Fibroblast of skin of left biceps (primary cell): ENCODE measurements around the gene SLC16A10.
"Not testable (repeated sequence)": the region's sequence is repeated elsewhere in the genome, so short reads cannot be mapped to it uniquely, and the experiment has no call there.

Experiments used
- DNase-seq, 2 experiments: peaks; one replicate each; pipeline ENCODE4 v3.0.0-alpha.2; 2013; ENCODE audit warnings: low read depth in 2 of 2

Gene SLC16A10

GRCh38 chr6:111087106-111087835 is at the start of gene SLC16A10:
Gene SLC16A10, plus strand, starts transcription at chr6:111087503. Its CDS starts 250 bp downstream, at chr6:111087753.
- peak in 1 of 2 experiments; percentile 2 for DNase-seq

- DNase-seq: no peak
Measured at GRCh38 chr6:111038534-111039252, 48.6 kb upstream of the SLC16A10 start.

GRCh38 chr6:111041917-111042316 is 45.4 kb upstream of the SLC16A10 start:
- no peak for DNase-seq

GRCh38 chr6:111047244-111047643 is 40.1 kb upstream of the SLC16A10 start:
- DNase-seq: no peak

- DNase-seq: no peak
Measured at GRCh38 chr6:111050261-111051023, 36.9 kb upstream of the SLC16A10 start.

GRCh38 chr6:111052171-111052570 is 35.1 kb upstream of the SLC16A10 start:
- no peak for DNase-seq

GRCh38 chr6:111057074-111057752 is 30.1 kb upstream of the SLC16A10 start:
- DNase-seq: peak in 1 of 2 experiments; percentile 6

- DNase-seq: peak; percentile 26 to 31
Measured at GRCh38 chr6:111061508-111061907, 25.8 kb upstream of the SLC16A10 start.

GRCh38 chr6:111061985-111062384 is 25.3 kb upstream of the SLC16A10 start:
- not testable (repeated sequence) for DNase-seq

- DNase-seq: not testable (repeated sequence)
Measured at GRCh38 chr6:111062860-111063259, 24.4 kb upstream of the SLC16A10 start.

GRCh38 chr6:111068109-111068865 is 19.0 kb upstream of the SLC16A10 start:
- DNase-seq: no peak

- DNase-seq: no peak
Measured at GRCh38 chr6:111068866-111069234, 18.5 kb upstream of the SLC16A10 start.

GRCh38 chr6:111069382-111070104 is 17.8 kb upstream of the SLC16A10 start:
- no peak for DNase-seq

- DNase-seq: no peak
Measured at GRCh38 chr6:111070105-111071005, 16.9 kb upstream of the SLC16A10 start.

- DNase-seq: no peak
Measured at GRCh38 chr6:111072801-111073360, 14.4 kb upstream of the SLC16A10 start.

- DNase-seq: no peak
Measured at GRCh38 chr6:111074311-111074710, 13.0 kb upstream of the SLC16A10 start.

- no peak for DNase-seq
Measured at GRCh38 chr6:111076024-111076695, 11.1 kb upstream of the SLC16A10 start.

- no peak for DNase-seq
Measured at GRCh38 chr6:111080698-111081097, 6.6 kb upstream of the SLC16A10 start.
